ENCODE results near the gene ERI3. TPM values are rescaled to one million over a fixed set of nuclear protein-coding genes. Genes with fewer than 3 reads are reported as not detected.

Gene ERI3
- total and polyA plus RNA-seq, 10 of the 15 experiments (the other 5 are each of a cell fraction or from before 2014, with no cell fraction given) = 20.6 to 90.4 (median 41.2) TPM

GRCh38 chr1:44327679-44328491 lies 27.2 kb downstream of the ERI3 start:
- Histone ChIP-seq H3K4me1 (ENCODE audit: control insufficient read depth, insufficient read depth, low read length) (no peaks in the 10 kb centered on the region), H3K4me3 (no peak overlapping the region), H3K27ac (ENCODE audit: control insufficient read depth, insufficient read depth) (no peak overlapping the region), H3K9ac (ENCODE audit: control insufficient read depth, insufficient read depth, low read length) (no peak overlapping the region), H3K9me3 (replicated peaks; ENCODE audit: control insufficient read depth, insufficient read depth, low read length) (no peaks in the 10 kb centered on the region), H2AFZ (ENCODE audit: control insufficient read depth, low read depth, low read length) (no peak overlapping the region), H4K20me1 (ENCODE audit: control insufficient read depth, insufficient read depth) (no peaks in the 10 kb centered on the region; the same call in 1 of the 2 replicates), H3K36me3 (ENCODE audit: control insufficient read depth in 2 of 2, insufficient read depth in 2 of 2, low read length in 1 of 2) (no peaks in the 10 kb centered on the region; a peak in 1 of 4 replicates), H3K4me2 (ENCODE audit: control insufficient read depth, insufficient read depth) (no peak overlapping the region), H3K79me2 (ENCODE audit: control insufficient read depth, insufficient read depth, low read length) (no peaks in the 10 kb centered on the region), H3K27me3 (replicated peaks in 1 of 2; ENCODE audit: control insufficient read depth in 2 of 2, insufficient read depth in 2 of 2, low read length in 1 of 2) (no peaks in the 10 kb centered on the region)
- DNase-seq (ENCODE audit: low read depth, low spot score) (no peak), ATAC-seq (no peak), FAIRE-seq (no peak)
- intact Hi-C loops (cut with micrococcal nuclease; ENCODE audit: unreplicated experiment) = no loop called here
- WGBS (ENCODE audit: insufficient coverage, insufficient replicate concordance, low lambda C conversion rate, missing lambda C conversion rate) = 90% methylated on average over 8 of the region's 8 CpGs
- SMC1A ChIA-PET (ENCODE audit: uncharacterized antibody, unreplicated experiment) = no interaction called here
- POLR2A ChIA-PET = no interaction called here
- RAD21 ChIA-PET (ENCODE audit: unreplicated experiment) = interaction anchor here (0.9 kb wide), 1 partner anchor 12 kb away, joined by 3 read pairs; no protein-coding TSS in a partner anchor
- no peak for TF ChIP-seq ZBTB4 (CRISPR knock-in tag; IDR thresholded peaks at IDR 0.05)
- TF ChIP-seq SUPT20H (IDR thresholded peaks at IDR 0.05; ENCODE audit: borderline replicate concordance, control insufficient read depth, low read depth, low read length) = no peak
- CTCF ChIA-PET = interaction anchor here (0.8 kb wide), 1 partner anchor 110 kb away, joined by 4 read pairs; no protein-coding TSS in a partner anchor
- in situ Hi-C loops (cut with MboI) = no loop called here
- BruUV-seq (replicated peaks) = no TSS peak

Data from GM12878 (cell line).